Effector memory CD4-positive, alpha-beta T cell (primary cell): Measurements from ENCODE around the gene MED25.

Experiments
- DNase-seq, 3 donors: peaks; one replicate each; pipeline ENCODE4 v3.0.0-alpha.2; 2020
- H3K27ac ChIP-seq: 2 replicates; pipeline ENCODE4 v1.7.0; 2013; ENCODE audit warnings: mild to moderate bottlenecking, low read length, moderate library complexity; ENCODE audit not compliant: insufficient read depth, poor library complexity, severe bottlenecking
- H3K27me3 ChIP-seq: replicated peaks from 2 replicates; pipeline ENCODE4 v1.7.0; 2013; ENCODE audit warnings: mild to moderate bottlenecking, low read length; ENCODE audit not compliant: insufficient read depth, control insufficient read depth, poor library complexity, severe bottlenecking
- H3K36me3 ChIP-seq: 2 replicates; pipeline ENCODE4 v1.7.0; 2013; ENCODE audit warnings: mild to moderate bottlenecking, low read length, moderate library complexity; ENCODE audit not compliant: control insufficient read depth, insufficient read depth
- H3K4me1 ChIP-seq: 2 replicates; pipeline ENCODE4 v1.7.0; 2013; ENCODE audit warnings: low read length, mild to moderate bottlenecking; ENCODE audit not compliant: control insufficient read depth, insufficient read depth, poor library complexity, severe bottlenecking
- H3K4me3 ChIP-seq: 2 replicates; pipeline ENCODE4 v1.7.0; 2013; ENCODE audit warnings: low read length, low read depth, mild to moderate bottlenecking; ENCODE audit not compliant: insufficient read depth, poor library complexity, severe bottlenecking
- H3K9me3 ChIP-seq: 2 replicates; pipeline ENCODE4 v1.7.0; 2013; ENCODE audit warnings: mild to moderate bottlenecking, low read length, moderate library complexity; ENCODE audit not compliant: control insufficient read depth

Gene MED25

DNA sequence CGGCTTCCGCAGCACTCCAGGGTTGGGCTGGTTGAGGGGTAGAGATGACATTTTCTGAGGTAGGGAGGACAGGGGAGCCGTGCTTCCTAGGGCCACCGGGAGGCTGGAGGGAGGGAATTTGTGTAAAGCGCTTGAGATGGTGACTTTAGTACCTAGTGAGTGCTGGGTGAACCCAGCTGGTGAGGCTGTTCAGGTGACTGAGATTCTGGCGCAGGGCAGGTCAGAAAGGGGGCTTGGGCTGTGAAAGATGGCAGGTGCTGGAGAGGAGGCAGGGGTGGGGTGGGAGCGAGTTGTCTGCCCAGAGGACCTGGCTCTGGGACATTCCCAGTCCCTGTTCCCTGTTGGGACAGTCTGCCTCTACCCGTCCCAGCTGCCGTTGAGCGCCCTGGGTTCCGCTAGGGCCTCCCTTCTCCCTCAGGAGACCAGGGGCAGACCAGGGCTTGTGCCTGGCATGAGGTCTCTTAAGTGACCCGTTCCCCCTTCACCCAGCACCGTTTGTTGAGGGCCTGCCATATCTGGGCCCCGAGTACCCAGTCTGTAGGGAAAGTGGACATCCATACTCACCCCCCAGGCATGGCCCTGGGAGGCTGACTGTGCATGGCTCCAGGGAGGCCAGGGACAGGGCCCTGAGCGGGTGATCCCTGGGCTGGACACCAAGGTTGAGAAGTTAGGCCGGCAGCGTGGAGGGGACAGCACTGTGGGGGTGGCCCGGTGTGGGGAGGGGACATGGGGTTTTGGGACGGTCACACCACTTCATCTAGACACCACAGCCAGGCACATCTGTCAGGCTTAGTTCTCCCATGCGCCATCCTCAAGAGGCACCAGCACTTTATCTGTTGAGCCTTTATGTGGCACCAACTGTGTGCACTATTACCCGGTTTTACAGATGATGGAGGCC, 37.8 kb downstream of the MED25 start:
- H3K27me3 ChIP-seq: no peaks in the 10 kb centered on the region
- H3K4me1 ChIP-seq: peaks cover 3% of the 10 kb centered on the region
- no peak overlapping the region for H3K4me3 ChIP-seq
- no peak overlapping the region for H3K27ac ChIP-seq
- no peak for DNase-seq
- H3K36me3 ChIP-seq: peaks cover 47% of the 10 kb centered on the region
- no peaks in the 10 kb centered on the region for H3K9me3 ChIP-seq

DNA sequence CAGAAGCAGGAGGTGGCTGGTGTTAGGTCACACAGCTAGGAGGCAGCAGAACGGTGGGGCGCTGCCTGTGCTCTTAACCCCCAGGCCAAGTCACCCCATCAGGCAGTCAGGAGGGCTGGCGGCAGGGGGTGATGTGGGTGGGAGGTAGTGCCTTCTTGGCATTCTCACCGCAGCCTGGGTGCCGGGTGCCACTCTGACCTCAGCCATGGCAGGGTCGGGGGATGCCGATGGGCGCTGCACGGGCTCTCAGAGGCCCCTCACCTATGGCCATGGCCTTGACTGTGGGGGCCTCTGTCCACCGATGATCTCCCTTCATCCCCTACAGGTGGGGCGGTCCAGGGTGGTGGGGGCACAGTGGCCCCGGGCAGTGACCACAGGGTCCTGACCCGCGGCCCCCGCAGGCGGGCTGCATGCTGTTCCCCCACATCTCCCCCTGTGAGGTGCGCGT, 38.5 kb downstream of the MED25 start:
- H3K4me1 ChIP-seq: peaks cover 3% of the 10 kb centered on the region

DNA sequence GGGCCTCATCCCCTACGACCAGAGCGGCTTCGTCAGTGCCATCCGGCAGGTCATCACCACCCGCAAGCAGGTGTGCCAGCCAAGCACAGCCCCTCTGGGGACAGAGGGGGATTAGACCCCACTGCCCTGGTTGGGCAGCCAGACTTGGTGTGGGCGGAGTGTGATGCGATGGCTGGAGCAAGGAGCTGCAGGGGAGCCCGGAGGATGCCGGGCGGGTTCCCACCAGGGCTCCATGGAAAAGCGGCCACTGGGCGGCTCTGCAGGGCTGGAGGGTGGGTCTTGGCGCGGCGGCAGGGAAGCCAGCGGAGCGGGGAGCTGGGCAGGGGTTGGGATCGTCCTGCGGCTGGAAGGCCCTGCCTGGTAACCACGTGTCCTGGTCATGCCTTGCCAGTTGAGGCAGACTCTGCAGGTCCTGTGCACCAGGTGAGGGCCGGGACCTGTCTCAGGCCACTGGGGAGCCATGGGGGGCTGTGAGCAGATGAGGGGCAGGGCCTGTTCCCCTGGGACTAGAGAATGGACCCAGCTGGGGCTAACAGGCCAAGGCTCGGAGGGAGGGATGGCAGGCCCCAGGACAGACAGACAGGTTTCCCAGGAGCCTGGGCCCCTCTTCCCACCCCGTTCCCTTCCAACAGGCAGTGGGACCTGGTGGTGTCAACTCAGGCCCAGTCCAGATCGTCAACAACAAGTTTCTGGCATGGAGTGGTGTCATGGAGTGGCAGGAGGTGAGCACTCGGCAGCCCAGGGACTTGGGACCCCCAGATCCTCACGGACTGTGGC, 39.2 kb downstream of the MED25 start:
- H3K9me3 ChIP-seq: no peaks in the 10 kb centered on the region
- peaks cover 55% of the 10 kb centered on the region for H3K36me3 ChIP-seq
- no peak overlapping the region for H3K4me3 ChIP-seq
- no peaks in the 10 kb centered on the region for H3K27me3 ChIP-seq
- H3K4me1 ChIP-seq: no peaks in the 10 kb centered on the region
- no peak for DNase-seq
- H3K27ac ChIP-seq: no peak overlapping the region

More for the DNA sequence above, 38.5 kb downstream of the MED25 start:
- H3K9me3 ChIP-seq: no peaks in the 10 kb centered on the region
- H3K4me3 ChIP-seq: no peak overlapping the region
- H3K27ac ChIP-seq: no peak overlapping the region
- peaks cover 52% of the 10 kb centered on the region for H3K36me3 ChIP-seq
- DNase-seq: no peak
- no peaks in the 10 kb centered on the region for H3K27me3 ChIP-seq

DNA sequence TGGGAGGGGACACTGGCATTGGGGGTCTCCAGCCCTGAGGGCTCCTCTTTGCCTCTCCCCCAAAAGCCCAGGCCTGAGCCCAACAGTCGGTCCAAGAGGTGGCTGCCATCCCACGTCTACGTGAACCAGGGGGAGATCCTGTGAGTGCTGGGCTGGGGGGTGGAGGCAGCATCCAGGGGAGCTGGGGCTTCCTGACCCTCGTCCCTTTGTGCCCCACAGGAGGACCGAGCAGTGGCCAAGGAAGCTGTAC, 39.7 kb downstream of the MED25 start:
- H3K9me3 ChIP-seq: no peaks in the 10 kb centered on the region
- no peak overlapping the region for H3K4me3 ChIP-seq
- H3K27me3 ChIP-seq: no peaks in the 10 kb centered on the region
- no peaks in the 10 kb centered on the region for H3K4me1 ChIP-seq
- DNase-seq: no peak
- peaks cover 55% of the 10 kb centered on the region for H3K36me3 ChIP-seq
- no peak overlapping the region for H3K27ac ChIP-seq

DNA sequence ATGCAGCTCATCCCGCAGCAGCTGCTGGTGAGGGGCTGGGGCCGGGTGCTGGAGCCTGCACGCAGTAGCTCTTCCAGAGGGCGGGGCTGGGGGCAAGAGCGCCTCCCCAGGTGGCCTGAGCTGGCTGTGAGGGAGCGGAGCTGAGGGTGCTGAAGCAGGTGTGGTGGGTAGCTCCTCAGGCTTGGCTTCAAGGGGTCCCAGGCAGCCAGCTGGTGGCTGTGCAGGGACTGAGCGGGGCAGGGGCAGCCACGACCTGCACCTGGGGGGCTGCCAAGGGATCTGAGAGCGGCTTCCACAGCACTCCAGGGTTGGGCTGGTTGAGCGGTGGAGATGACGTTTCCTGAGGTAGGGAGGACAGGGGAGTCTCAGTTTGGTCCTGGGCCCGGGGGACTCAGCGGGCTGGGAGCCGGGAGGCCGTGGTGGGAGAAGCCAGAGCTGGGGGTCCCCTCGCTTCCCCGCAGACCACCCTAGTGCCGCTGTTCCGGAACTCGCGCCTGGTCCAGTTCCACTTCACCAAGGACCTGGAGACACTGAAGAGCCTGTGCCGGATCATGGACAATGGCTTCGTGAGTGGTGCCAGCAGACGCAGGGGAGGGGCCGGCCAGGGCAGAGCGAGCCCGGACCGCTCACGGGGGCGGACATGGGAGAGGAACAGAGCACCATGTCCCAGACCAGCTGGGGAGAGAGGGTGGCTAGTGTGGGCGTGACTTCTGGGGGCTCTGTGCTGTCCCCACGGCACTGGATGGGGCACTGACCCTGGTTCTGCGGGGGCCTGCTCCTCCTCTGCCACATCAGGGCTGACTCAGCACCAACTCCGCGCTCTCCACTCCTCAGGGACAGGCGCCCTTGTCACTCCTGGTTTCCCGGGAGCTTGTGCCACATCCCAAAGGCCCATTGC, 40.2 kb downstream of the MED25 start:
- H3K36me3 ChIP-seq: peaks cover 59% of the 10 kb centered on the region
- no peak overlapping the region for H3K4me3 ChIP-seq
- no peaks in the 10 kb centered on the region for H3K4me1 ChIP-seq
- H3K27me3 ChIP-seq: no peaks in the 10 kb centered on the region
- no peak for DNase-seq
- H3K9me3 ChIP-seq: no peaks in the 10 kb centered on the region
- no peak overlapping the region for H3K27ac ChIP-seq

DNA sequence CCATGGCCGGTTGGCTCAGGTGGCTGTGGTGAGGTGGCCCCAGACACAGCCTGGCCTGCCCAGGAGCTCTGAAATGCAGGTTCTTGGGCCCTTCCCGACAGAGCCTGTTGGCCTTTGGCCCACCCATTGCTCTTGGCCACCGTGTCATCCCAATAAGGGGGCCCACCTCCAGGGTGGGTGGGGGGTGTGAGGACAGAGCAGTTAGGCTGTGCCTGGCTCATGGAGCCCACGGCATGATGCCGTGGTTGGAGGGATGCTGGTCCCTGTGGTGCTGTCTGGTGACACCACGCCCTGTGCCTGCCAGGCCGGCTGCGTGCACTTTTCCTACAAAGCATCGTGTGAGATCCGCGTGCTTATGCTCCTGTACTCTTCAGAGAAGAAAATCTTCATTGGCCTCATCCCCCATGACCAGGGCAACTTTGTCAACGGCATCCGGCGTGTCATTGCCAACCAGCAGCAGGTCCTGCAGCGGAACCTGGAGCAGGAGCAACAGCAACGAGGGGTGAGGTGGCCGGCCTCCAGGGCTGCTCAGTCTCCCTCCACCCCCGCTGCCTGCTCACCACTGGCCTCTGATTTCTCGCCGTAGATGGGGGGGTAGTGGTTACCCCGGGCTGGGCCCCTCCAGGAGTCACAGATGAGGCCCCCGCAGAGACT, 41.7 kb downstream of the MED25 start:
- no peak overlapping the region for H3K27ac ChIP-seq
- H3K27me3 ChIP-seq: no peaks in the 10 kb centered on the region
- no peak for DNase-seq
- H3K4me1 ChIP-seq: no peaks in the 10 kb centered on the region
- H3K9me3 ChIP-seq: no peaks in the 10 kb centered on the region
- H3K4me3 ChIP-seq: no peak overlapping the region
- H3K36me3 ChIP-seq: peaks cover 69% of the 10 kb centered on the region

DNA sequence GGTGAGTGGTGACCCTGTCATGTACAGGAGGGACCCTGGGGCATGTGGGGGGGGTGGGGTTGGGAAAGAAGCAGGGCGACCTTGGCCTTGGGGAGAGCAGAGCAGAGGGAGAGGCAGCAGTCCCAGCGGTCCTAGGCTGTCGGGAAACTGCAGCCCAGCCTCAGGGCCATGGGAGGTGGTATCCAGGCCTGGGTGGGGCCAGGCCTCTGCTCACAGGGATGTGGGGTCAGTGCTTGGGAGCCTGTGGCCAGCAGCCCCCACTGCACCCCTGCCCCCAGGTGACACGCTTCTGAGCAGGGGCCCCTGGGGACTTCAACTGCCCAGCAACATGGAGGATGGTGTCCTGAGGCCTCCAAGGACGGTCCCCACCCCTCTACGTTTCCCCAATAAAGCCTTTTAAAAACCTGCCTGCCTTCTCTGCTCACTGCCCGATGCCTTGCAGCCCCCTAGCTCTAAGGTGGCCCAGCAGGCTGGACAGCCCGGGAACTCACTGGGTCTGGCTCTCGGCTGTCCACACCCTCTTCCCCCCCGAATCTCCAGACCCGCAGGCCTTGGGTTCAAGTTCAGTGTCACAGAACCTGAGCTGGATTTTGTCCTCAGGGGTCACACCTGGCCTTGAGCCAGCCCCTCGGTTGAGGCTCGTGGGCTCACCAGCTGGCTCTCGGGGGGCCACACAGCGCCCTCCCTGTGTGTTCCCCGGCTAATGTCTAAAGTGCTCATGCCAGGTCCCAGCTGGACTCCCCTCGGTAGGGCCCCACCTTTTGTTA, 42.4 kb downstream of the MED25 start:
- H3K4me1 ChIP-seq: no peaks in the 10 kb centered on the region
- no peak for DNase-seq
- no peaks in the 10 kb centered on the region for H3K27me3 ChIP-seq
- H3K4me3 ChIP-seq: no peak overlapping the region
- no peak overlapping the region for H3K27ac ChIP-seq
- H3K36me3 ChIP-seq: peaks cover 63% of the 10 kb centered on the region
- no peaks in the 10 kb centered on the region for H3K9me3 ChIP-seq

DNA sequence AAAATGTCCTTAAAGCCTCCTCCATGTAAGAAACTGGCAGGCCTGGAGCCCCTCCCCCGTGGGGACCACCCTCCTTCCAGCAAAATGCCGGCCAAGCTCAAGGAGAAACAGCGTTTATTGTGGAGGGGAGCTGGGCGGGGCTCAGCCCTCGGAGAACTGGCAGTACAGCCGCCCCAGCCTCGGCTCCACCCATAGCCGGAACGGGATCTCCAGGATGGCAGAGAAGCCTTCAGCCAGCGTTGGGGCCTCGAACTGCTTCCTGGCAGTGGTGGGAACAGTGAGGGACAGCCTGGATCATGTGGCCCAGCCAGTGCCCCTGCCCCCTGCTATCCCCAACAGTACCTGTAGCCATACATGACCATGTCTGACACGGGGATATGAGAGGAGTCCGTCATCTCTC, 43.0 kb downstream of the MED25 start:
- peaks cover 1% of the 10 kb centered on the region for H3K4me1 ChIP-seq
- H3K36me3 ChIP-seq: peaks cover 57% of the 10 kb centered on the region
- DNase-seq: no peak
- no peaks in the 10 kb centered on the region for H3K9me3 ChIP-seq
- no peaks in the 10 kb centered on the region for H3K27me3 ChIP-seq
- H3K4me3 ChIP-seq: no peak overlapping the region
- H3K27ac ChIP-seq: no peak overlapping the region
